ENCODE measurements around the gene DFFB.

Gene DFFB

DNA sequence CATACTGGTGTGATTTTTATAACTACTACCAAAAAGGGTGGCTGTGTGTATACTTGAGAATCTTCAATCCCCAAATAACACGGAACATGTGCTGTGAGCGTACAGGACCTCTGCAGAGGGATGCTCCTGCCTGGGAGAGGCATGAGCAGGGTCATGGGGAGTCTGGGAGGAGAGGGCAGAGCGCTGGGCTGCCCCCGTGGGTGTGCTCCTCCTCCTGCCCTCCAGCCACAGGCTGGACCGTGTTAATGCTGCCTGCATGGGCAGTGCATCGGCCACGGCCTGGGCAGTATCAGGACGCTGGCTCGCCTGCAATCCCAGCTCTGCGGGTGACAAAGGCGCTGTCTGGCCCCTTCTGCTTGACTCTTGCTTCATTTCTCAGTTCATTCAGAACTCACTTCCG, 6.4 kb upstream of the DFFB start:
- TF ChIP-seq GATA2 (IDR thresholded peaks at IDR 0.05; ENCODE audit: low read depth, low read length) (no peak), GATA3 (IDR thresholded peaks at IDR 0.05; ENCODE audit: low read depth, low read length) (no peak)

DNA sequence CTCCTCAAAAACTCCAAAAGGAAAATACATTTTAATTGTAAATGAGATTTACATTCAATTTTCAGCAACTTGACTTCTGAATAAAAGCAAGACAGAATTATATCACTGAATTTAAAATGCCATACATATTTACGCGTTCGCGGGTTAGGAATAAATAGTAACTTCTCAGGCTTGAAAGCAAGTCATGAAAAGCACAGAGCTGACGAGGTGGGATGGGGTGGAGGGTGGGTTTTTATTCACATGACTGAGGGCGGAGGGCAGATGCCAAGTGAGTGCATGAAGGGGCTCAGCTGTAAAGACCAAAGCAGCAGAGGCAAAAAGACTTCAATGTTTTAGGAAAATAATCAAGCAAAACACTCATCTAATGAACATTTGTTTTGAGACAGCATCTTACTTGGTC, 6.0 kb upstream of the DFFB start:
- TF ChIP-seq GATA3 (IDR thresholded peaks at IDR 0.05; ENCODE audit: low read depth, low read length) = no peak
- no peak for TF ChIP-seq GATA2 (IDR thresholded peaks at IDR 0.05; ENCODE audit: low read depth, low read length)

DNA sequence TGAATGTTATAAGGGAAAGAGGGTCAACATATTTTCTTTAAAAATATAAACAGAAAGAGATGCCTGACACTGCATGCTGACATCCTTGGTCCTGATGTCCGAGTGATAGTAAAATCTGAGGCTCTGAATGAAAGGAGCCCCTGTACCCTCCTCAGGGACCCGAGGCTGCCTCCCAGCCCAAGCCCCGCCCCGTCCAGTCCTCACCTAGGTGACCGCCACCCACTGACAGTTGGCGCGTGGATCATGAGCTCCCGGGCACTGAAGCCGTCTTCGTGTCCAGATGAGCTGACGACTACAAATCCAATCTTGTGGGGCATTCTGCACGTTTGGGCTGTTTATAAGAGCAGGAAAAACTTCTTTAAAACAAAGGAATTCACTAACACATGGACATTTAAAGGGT, 5.2 kb upstream of the DFFB start:
- no peak for TF ChIP-seq GATA2 (IDR thresholded peaks at IDR 0.05; ENCODE audit: low read depth, low read length)
- TF ChIP-seq GATA3 (IDR thresholded peaks at IDR 0.05; ENCODE audit: low read depth, low read length) = no peak

DNA sequence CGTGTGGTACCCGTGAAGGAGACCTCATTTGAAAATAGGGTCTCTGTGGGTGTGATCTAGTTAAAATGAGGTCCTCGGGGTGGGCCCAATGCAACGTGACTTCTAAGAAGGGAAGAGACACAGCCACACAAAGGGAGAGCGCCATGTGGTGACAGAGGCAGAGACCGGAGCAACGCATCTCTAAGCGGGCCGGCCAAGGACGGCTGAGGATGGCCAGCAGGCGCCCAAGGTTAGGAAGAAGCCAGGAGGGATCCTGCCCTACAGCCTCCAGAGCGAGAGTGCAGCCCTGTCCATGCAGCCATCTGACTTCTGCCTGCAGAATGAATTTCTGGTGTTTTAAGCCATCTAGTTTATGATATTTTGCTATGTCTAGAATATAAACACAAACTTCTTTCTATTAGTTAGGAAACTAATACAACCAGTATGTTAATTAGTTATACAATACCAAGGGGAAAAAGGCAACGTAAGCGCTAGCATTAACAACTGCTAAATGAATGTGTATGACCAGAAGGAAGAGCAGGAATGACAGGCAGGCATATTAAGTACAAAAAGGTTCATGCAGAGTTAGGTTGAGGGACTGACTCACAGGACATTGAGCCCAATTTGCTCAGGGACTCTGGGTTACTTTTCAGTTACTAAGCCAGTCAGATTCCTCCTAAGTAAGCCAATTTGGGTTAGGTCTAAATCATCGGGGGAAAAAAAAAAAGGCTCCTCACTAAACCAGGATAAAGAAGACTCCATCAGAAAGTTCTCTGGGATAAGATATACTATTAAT, 4.4 kb upstream of the DFFB start:
- TF ChIP-seq GATA2 (IDR thresholded peaks at IDR 0.05; ENCODE audit: low read depth, low read length) (no peak), GATA3 (IDR thresholded peaks at IDR 0.05; ENCODE audit: low read depth, low read length) (no peak)

- TF ChIP-seq GATA2 (IDR thresholded peaks at IDR 0.05; ENCODE audit: low read depth, low read length) = no peak
- TF ChIP-seq GATA3 (IDR thresholded peaks at IDR 0.05; ENCODE audit: low read depth, low read length) = no peak
Measured at GRCh38 chr1:3857791-3858129, 484 bp downstream of the DFFB start.

GRCh38 chr1:3858231-3858981, 1.1 kb downstream of the DFFB start:
- TF ChIP-seq GATA2 (IDR thresholded peaks at IDR 0.05; ENCODE audit: low read depth, low read length) (no peak), GATA3 (IDR thresholded peaks at IDR 0.05; ENCODE audit: low read depth, low read length) (no peak)

GRCh38 chr1:3863231-3863935, 6.1 kb downstream of the DFFB start:
- TF ChIP-seq GATA2 (IDR thresholded peaks at IDR 0.05; ENCODE audit: low read depth, low read length) (no peak), GATA3 (IDR thresholded peaks at IDR 0.05; ENCODE audit: low read depth, low read length) (no peak)

DNA sequence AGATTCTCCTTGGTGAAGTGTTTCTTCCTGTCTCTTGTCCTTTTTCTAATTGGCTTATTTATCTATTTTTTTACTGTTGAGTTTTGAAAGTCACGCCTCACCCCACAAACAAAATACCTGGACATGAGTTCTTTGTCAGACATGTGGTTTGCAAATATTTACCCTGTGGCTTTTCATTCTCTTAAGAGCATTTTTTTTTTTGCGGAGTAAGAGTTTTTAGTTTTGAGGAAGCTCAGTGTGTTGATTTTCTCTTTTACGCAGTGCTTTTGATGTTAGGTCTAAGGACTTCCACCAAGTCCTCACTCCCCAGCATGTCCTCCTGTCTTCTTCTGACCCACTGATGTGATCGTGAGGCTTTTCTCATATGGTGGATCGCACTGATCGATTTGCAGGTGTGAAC, 7.6 kb downstream of the DFFB start:
- TF ChIP-seq GATA3 (IDR thresholded peaks at IDR 0.05; ENCODE audit: low read depth, low read length) (no peak), GATA2 (IDR thresholded peaks at IDR 0.05; ENCODE audit: low read depth, low read length) (no peak)

GRCh38 chr1:3865606-3866160, 8.4 kb downstream of the DFFB start:
- TF ChIP-seq GATA2 (IDR thresholded peaks at IDR 0.05; ENCODE audit: low read depth, low read length) (no peak), GATA3 (IDR thresholded peaks at IDR 0.05; ENCODE audit: low read depth, low read length) (no peak)

- TF ChIP-seq GATA2 (IDR thresholded peaks at IDR 0.05; ENCODE audit: low read depth, low read length) (no peak), GATA3 (IDR thresholded peaks at IDR 0.05; ENCODE audit: low read depth, low read length) (no peak)
Measured at GRCh38 chr1:3868464-3869006, 11.3 kb downstream of the DFFB start.

DNA sequence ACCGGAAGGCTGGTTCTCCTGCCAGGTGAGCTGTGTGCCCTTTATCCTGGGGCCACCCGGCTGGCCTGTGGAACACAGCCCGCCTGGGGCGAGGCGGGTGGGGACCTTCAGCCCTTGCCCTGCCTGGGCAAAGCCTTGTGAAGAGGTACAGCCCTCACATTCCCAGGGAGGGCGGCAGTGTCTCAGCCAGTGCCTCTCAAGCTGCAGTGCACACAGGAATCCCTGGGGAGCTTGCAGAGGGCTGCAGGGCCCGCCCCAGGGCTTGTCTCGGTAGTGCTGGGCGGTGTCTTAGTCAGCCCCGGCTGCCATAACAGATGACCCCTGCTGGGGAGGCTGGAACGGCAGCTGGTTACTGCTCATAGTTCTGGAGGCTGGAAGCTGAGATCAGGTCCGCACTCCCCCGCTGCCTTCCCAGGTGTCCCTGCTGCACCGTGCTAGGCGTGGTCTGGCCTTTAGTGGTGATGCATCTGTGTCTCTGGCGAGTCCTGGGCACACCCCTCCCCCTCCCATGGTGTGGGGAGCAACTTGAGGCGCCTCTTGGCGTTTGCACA, 12.6 kb downstream of the DFFB start:
- TF ChIP-seq GATA2 (IDR thresholded peaks at IDR 0.05; ENCODE audit: low read depth, low read length) (no peak), GATA3 (IDR thresholded peaks at IDR 0.05; ENCODE audit: low read depth, low read length) (no peak)

DNA sequence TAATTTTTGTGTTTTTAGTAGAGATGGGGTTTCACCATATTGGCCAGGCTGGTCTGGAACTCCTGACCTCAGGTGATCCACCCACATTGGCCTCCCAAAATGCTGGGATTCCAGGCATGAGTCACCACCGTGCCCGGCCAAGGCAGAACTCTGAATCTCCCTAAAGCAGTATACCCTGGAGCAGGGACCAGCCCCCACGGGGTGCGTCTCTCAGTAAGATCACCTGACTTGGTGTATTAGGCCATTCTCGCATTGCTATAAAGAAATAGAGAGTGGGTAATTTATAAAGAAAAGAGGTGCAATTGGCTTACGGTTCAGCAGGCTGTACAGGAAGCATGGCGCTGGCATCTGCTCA, 14.2 kb downstream of the DFFB start:
- TF ChIP-seq GATA3 (IDR thresholded peaks at IDR 0.05; ENCODE audit: low read depth, low read length) (no peak), GATA2 (IDR thresholded peaks at IDR 0.05; ENCODE audit: low read depth, low read length) (no peak)

- TF ChIP-seq GATA2 (IDR thresholded peaks at IDR 0.05; ENCODE audit: low read depth, low read length) (no peak), GATA3 (IDR thresholded peaks at IDR 0.05; ENCODE audit: low read depth, low read length) (no peak)
Measured at GRCh38 chr1:3872546-3872945, 15.3 kb downstream of the DFFB start.

DNA sequence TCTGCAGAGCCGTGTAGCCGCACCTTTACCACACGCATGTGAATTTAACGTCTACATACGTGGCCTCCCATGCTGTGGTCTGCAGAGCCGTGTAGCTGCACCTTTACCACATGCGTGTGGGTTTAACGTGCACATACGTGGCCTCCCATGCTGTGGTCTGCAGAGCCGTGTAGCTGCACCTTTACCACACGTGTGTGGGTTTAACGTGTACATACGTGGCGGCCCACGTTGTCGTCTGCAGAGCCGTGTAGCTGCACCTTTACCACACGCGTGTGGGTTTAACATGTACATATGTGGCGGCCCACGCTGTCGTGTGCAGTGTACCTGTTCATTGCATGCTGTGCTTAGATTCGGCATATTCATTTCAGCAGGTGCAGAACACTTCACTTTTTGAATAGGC, 17.5 kb downstream of the DFFB start:
- TF ChIP-seq GATA2 (IDR thresholded peaks at IDR 0.05; ENCODE audit: low read depth, low read length) (no peak), GATA3 (IDR thresholded peaks at IDR 0.05; ENCODE audit: low read depth, low read length) (no peak)
